Globus pallidus (tissue), 1 donor: ENCODE results near the gene CA10.

ENCODE experiments used
- DNase-seq: peaks from one replicate; pipeline ENCODE4 v3.0.0-alpha.2; 2015; ENCODE audit warnings: low spot score

Gene CA10

DNA sequence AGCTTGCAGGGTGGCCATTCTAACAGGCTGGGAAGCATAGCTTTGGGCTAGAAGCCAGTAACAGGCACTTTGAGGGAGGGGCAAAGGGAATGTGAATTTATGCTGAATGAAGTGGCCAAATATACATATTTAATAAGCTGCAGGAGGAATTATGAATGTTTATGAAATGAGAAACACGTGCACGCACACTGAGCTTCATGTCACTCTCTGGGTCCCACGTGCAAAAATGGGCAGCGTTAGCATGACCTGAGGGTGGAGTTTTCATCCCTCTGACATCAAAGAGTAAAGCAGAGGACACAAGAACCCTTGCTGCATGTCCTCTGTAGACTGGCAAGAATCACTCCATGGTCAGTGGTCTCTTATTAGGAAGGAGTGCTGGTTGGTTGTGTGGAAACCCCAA is 561.2 kb downstream of the CA10 start:
- DNase-seq = no peak

GRCh38 chr17:51595826-51596398 is 562.6 kb downstream of the CA10 start:
- DNase-seq = no peak

DNA sequence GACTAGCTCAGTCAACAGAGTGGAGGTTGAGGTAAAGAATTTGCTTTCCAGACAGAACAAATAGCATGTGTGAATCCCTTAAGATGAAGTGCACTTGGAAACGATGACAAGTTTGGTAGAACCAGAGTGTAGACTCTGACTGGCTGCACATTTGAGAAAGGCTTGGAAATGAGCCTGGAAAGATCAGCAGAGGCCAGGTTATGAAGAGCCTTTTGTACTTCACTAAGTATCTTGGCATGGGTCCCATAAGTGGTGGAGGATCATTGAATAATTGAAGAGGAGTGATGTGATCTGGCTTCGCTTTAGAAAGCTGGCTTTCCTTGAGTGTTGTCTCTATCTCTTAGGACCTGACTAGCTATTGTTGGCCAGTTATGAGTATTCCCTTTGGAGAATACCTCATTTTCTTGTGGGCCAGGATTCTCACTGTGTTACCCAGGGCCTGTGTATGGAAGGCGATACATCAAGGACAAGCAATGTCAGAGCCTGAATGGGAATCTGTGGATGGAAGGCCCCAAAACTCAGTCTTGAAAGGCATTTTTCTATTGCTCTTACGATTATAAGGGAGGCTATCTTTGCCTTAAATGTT is 568.4 kb downstream of the CA10 start:
- peak; percentile 3 for DNase-seq

DNA sequence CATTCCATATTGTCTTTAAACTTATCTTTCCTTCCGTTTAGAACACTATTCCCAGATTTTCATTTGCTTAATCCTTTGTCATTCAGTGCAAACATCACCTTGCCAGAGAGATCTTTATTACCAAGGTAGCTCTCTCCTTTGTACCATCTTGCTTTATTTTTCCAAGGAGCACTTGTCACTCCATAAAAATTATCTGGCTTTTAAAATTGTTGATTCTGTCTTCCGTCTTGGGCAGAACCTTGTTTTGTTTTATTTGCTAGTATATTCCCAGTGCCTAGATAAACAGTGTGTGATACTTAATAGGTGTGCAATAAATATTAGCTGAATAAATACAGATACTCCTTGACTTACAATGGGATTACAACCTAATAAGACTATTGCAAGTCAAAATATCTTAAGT is 570.5 kb downstream of the CA10 start:
- DNase-seq = no peak

DNA sequence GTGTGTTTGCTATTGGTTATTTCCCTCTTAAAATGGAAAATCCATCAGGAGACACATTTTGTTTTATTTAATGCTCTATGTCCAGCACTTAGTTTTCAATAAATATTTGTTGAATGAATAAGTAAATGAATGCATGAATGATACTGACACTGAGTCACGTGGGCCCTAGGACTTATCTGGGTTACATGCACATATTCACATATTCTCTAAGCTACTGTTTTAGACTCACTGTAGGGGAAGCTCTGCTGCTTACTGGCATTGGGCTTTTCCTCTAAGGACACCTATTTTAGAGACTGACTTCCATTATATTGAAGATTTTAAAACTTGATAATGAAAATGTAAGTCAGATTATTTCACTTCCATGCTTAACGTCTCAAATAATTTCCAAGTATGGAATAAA is 571.0 kb downstream of the CA10 start:
- DNase-seq = no peak

GRCh38 chr17:51585514-51586104 is 572.9 kb downstream of the CA10 start:
- DNase-seq = peak; percentile 6

DNA sequence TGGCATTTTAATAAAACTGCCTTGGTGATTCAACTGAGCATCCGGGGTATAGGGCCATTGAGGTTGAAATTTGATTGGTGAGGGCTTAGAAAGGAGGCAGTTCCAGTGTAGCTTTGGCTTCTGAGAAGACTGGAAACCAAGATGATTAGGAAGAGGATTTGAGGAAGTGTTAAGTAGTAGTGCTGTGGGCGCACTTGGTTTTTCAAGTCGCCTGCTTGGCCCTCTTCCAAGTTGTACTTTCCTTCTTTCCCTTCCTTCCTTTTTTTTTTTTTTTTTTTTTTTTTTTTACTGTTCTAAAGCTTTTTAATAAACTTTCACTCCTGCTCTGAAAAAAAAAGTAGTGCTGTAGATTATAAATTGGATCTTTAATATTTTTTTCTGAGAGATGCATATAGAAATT is 577.6 kb downstream of the CA10 start:
- DNase-seq = no peak
